Measurements from ENCODE around the gene NPFFR1.
"Not testable (repeated sequence)": the region's sequence is repeated elsewhere in the genome, so short reads cannot be mapped to it uniquely, and the experiment has no call there.

Gene NPFFR1

GRCh38 chr10:70222811-70223447 lies 60.9 kb downstream of the NPFFR1 start:
- DNase-seq: not testable (repeated sequence)

- DNase-seq: no peak
Observed at GRCh38 chr10:70222340-70222794, 61.4 kb downstream of the NPFFR1 start.

GRCh38 chr10:70221030-70221429 lies 62.8 kb downstream of the NPFFR1 start:
- no peak for DNase-seq

DNA sequence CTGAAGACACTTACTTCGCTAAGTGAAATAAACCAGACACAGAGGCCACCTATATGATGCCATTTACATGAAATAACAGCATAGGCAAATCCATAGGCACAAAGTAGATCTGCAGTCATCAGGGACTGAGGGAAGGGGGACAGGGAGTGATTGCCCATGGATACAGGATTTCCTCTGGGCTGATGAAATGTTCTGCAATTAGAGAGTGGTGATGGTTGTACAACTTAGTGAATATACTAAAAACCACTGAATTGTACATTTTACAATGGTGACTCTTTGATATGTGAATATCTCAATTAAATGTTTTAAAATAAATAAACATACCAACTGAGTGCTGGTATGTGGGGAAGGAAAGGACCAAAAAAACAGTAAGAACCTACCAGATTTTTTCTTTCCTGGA lies 70.9 kb downstream of the NPFFR1 start:
- DNase-seq: no peak

DNA sequence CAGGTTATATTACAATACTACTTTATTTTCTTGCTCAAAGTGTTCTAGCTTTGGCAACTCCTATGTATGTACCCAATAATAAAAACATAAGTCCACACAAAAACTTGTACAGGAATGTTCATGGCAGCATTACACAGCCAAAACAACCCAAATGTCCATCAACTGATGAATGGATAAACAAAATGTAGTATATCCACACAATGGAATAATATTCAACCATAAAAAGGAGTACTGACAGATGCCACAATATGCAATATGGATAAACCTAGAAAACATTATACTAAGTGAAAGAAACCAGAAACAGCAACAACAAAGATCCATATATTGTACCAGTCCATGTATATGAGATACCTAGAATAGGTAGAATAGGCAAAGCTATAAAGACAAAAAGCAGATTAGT lies 71.5 kb downstream of the NPFFR1 start:
- DNase-seq: no peak

- no peak for DNase-seq
Observed at GRCh38 chr10:70206762-70207161, 77.0 kb downstream of the NPFFR1 start.

GRCh38 chr10:70201105-70201504 lies 82.7 kb downstream of the NPFFR1 start:
- DNase-seq: no peak

GRCh38 chr10:70198696-70199466 lies 84.9 kb downstream of the NPFFR1 start:
- no peak for DNase-seq

All from stimulated activated naive CD4-positive, alpha-beta T cell (primary cell).